HG03039 (cell line): Measurements from ENCODE around the gene RSPRY1.
"Not testable (repeated sequence)": the region's sequence is repeated elsewhere in the genome, so short reads cannot be mapped to it uniquely, and the experiment has no call there.

Experiments
- ATAC-seq: cut with Tn5 transposase; IDR thresholded peaks from one replicate; pipeline ENCODE4 v1.9.1; 2021; ENCODE audit warnings: mild to moderate bottlenecking, moderate library complexity; ENCODE audit not compliant: unreplicated experiment

RSPRY1 gene

DNA sequence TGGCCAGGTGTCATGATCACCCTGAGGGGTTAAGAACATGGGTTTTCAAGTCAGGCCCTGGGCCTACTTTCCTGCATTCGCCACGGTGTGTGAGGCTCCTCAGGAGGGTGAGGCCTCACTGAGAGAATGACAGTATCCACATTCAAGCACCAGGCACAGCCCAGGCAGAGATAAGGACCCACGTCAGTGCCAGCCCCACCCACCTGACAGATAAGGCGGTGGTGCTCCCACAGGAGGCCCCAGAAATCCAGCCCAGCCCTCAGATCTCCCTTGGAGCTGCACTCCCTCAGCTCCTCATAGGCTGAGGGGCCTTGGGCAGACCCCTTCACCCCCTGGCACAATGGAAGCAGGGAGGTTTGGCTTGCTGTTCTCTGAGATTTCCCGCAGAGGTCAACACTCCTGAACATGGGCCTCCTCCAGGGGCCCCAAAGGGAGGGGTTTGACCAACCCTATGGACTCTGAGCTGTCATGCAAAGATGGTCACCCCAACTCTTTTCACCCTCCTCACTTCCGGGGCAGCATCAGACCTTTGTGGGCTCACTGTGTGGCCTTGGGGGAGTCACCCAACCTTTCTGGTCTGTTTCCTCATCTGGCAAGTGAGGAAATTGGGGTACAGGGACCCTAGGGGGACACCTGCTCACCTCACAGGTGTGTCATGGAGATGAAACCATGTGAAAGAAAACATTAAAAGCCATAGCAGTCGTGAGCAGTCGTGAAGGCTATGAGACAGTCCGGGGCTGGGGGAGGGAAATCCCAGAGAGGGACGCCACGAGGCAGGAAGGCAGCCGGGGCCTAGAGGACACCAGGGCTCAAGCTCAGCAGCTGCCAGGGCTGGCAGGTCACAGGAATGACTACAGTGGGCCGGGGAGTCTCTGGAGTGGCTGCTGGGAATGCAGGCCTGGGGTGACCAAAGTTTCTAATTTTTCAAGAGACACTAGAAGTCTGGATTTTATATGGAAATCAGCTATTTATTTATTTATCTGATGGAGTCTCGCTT, 83.0 kb downstream of the RSPRY1 start:
- ATAC-seq = no peak

GRCh38 chr16:57270221-57271062, 84.3 kb downstream of the RSPRY1 start:
- no peak for ATAC-seq

DNA sequence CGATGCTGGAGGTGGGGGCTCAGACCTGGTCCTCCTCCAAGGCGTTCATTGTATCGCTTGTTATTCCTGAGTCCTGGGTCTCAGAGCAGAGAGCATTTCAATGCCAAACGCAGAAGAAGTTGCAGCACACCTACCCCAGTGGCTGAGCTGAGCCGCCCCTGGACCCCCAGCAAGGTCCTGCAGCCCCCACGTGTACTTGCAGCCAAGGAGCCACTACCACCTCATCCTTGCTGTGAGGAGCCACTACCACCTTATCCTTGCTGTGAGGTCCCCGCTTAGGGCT, 84.9 kb downstream of the RSPRY1 start:
- ATAC-seq = no peak

- no peak for ATAC-seq
These were observed 85.9 kb downstream of the RSPRY1 start for GRCh38 chr16:57271867-57272495.

- no peak for ATAC-seq
These were observed 87.2 kb downstream of the RSPRY1 start for GRCh38 chr16:57273359-57273758.

DNA sequence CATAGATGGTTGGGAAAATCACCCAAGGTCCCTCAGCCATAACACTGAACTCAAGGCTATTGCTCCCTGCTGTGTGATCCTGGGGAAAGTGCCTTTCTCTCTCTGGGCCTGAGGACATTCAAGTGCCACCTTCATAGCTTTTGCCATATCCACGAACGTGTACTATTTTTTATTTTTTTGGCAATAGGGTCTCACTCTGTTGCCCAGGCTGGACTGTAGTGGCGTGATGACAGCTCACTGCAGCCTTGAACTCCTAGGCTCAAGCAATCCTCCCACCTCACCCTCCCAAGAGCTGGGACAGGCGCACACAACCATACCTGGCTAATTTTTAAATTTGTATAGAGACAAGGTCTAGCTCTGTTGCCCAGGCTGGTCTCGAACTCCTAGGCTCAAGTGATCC, 87.7 kb downstream of the RSPRY1 start:
- no peak for ATAC-seq

DNA sequence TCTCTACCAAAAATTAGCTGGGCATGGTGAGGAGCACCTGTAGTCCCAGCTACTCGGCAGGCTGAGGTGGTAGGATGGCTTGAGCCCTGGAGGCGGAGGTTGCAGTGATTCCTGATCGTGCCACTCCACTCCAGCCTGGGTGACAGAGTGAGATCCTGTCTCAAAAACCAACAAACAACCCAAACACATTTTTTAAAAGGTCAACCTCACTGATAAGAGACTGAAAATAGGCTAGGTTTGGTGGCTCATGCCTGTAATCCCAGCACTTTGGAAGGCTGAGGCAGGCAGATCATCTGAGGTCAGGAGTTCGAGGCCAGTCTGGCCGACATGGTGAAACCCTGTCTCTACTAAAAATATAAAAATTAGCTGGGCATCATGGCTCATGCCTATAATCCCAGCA, 89.8 kb downstream of the RSPRY1 start:
- ATAC-seq = not testable (repeated sequence)

DNA sequence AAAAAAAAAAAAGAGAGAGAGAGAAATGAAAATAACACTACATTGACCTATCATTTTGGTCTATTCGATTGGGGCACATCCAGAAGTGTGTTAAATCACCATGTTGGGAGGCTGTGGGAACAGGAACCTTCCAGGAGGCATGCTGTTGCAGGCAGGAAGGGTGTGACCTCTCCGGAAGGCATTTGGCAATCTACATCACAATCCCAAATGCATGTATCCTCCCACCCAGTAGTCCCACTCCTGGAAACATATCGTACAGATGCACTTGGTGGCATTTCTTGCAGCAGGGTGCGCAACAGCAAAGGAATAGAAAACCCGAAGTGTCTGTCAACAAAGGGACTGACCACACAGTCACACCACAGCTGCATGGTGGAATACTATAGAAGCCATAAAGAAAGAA, 90.5 kb downstream of the RSPRY1 start:
- no peak for ATAC-seq

DNA sequence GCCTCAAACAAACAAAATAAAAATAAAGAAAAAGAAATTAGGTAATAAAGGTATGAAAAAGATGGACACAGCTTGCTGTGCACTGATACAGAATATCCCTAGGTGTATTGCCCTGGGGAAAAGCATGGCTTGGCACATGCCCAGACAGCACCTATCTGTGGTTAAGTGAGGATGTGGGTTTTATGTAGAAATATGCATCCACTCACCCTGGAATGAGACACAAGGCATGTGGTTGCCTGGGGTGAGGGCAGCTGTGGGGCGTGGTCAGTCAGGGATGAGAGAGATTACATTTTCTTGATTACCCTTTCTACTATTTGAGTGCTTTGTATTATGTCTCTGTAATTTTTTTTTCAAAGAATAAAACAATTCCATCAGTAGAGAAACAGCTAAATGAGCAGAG, 91.5 kb downstream of the RSPRY1 start:
- no peak for ATAC-seq

DNA sequence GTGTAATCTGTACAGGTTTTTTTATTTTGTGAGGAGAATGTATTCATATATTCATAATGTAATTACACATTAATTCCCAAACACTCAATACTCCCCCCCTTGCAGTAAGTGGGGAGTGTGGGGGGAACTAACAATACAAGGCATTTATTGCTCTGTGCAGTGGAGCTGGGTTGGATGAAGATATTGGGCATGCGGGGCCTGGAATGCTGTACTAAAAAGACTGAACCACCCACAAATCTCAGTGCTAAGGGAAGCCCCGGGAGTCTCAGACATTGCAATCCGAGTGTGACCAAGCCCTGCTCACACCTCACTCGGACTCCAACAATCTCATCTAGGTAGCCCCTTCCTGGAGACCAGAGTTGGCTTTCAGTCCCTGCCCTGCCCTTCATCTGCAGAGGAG, 92.4 kb downstream of the RSPRY1 start:
- no peak for ATAC-seq

DNA sequence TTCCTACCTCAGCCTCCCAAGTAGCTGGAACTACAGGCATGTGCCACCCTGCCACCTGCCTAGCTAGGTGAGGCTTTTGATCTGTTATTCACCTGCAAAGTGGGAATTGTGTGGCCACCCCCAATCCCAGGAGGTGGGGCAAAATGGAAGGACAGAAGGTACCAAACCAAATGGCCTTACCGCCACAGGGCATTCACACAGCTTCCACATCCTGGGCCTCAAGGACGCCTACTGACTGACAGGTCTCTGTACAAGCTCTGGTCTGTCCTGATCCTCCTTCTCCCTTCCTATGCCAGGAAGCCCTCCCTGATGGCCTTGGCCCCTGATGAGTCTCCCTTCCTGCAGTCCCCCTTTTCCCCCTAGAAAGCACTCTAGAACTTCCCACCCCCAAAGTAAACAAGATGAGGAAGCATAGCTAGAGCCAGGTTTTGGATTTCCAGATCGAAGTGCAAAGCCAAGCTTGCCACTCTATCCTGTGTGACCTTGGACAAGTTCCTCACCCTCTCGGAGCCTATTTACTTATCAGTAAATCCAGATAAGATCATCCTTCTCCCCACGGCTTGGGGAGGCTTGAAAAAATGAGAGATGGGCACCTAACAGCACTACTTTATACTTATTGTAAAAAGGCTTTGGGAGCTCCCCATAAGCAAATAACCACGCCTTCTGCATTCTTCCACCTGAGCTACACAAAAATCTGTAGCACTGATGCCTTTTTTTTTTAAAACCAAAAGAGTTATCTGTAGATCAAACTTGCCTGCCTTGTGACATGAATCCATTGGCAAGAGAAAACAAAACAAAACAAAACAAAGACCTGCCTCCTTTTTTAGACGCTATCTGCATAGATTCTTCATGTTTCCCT, 93.9 kb downstream of the RSPRY1 start:
- no peak for ATAC-seq

GRCh38 chr16:57281791-57282190, 95.7 kb downstream of the RSPRY1 start:
- no peak for ATAC-seq

GRCh38 chr16:57282510-57283213, 96.5 kb downstream of the RSPRY1 start:
- ATAC-seq = no peak

- ATAC-seq = no peak
These were observed 97.3 kb downstream of the RSPRY1 start for GRCh38 chr16:57283214-57283958.

DNA sequence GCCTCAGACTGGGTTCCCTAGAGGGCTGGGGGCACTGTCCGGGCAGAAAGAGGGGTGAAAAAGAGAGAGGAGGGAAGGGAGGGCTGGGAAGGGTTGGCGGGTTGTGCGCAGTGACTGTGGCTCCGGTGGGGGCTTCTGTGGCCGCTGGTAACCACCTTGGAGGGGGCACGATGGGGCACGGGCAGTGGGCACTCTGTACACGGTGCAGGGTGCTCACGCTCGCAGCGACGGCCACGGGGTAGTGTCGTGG, 97.8 kb downstream of the RSPRY1 start:
- no peak for ATAC-seq

DNA sequence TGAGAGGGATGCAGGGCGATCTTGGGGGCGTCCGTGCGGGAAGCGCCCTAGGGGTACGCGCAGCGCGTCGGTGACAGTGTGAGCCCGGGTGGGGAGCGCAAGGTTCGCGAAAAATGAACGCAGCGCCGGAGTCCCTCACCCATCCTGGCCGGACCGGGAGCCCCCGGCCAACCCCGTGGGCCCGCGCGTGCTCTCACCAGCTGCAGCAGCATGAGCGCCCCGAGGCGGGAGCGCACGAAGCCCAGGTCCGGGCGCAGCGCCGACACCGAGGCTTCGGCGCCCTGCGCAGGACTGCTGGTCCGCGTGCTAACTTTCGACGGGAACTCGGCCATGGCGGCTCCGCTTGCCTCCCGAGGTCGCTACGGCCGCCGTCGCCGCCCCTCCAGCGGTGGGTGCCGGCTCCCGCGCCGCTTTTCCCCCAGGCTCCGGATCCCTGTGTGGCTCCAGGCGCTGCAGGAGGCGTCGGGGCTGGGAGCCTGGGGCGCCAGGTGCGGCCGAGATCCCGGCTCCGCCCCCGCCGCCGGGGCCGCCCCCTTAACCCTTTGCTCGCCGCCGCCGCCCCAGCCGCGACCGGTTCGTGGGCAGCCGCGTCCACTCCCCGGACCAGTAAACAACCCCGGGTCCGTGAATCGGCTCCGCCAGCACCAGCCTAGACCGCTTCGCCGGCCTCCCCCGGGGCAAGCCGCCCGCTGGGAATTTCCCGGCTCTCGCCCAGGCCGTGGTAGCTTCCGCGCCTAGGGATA, 98.3 kb downstream of the RSPRY1 start, which contains the start of gene PLLP:
Gene PLLP (minus strand): TSS at position 464 of the 743 bp plus-strand sequence. CDS start 132 bp downstream, at position 332.
- no peak for ATAC-seq

GRCh38 chr16:57284952-57285363, 98.8 kb downstream of the RSPRY1 start:
- ATAC-seq = no peak

DNA sequence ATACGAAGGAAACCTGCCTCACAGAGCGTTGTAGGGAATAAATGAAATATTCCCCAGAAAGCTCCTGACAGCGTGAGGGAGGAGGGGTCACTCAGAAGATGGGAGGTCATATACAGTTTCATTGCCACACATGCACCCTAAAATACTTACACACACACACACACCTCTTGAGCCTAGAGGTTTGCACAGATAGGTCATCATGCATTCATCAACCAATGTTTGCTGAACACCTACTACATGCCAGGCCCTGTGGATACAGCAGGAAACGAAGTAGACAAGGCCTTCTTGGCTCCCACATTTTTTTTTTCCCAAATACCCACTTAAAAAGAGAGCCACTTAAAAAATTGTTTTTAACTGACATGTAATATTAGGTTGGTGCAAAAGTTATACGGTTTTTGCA, 99.2 kb downstream of the RSPRY1 start:
- ATAC-seq = no peak
